Tibial nerve (tissue), 4 donors: Measurements from ENCODE around the gene PPP6C.

Experiments used
- CTCF ChIP-seq, 5 experiments: fragments of 200-600 bp in 3 of 5; fragments of 450-650 bp in 2 of 5; sonication (generic) in 3 of 5; IDR thresholded peaks; one replicate each; pipeline ENCODE4 v1.5.1; 2016 to 2019; ENCODE audit warnings: antibody characterized with exemption in 5 of 5, mild to moderate bottlenecking in 3 of 5, moderate library complexity in 2 of 5
- EP300 ChIP-seq, 2 donors: sonication (generic); formaldehyde crosslinking; IDR thresholded peaks; one replicate each; pipeline ENCODE4 v1.6.1; 2017; ENCODE audit warnings: antibody characterized with exemption in 2 of 2, mild to moderate bottlenecking in 1 of 2
- POLR2A ChIP-seq, 2 donors: fragments of 450-650 bp; IDR thresholded peaks; one replicate each; pipeline ENCODE4 v1.6.1; 2017; ENCODE audit warnings: antibody characterized with exemption in 2 of 2, mild to moderate bottlenecking in 2 of 2, moderate library complexity in 2 of 2

- TF ChIP-seq CTCF (IDR thresholded peaks at IDR 0.05) = no peak
- TF ChIP-seq POLR2A (IDR thresholded peaks at IDR 0.05) = no peak
- no peak for TF ChIP-seq EP300 (IDR thresholded peaks at IDR 0.05)
Measured at GRCh38 chr9:125227761-125228160, 38.2 kb upstream of the PPP6C start.
